Measurements from ENCODE around the gene MSS51. TPM values are rescaled to one million over a fixed set of nuclear protein-coding genes. Genes with fewer than 3 reads are reported as not detected.
"Not testable (repeated sequence)": the region's sequence is repeated elsewhere in the genome, so short reads cannot be mapped to it uniquely, and the experiment has no call there.

MSS51 gene
- polyA plus RNA-seq, 1 experiment, result 1.3 TPM

- CTCF ChIA-PET, result interaction anchor here (0.6 kb wide), 1 partner anchor 9 kb away, joined by 3 read pairs; no protein-coding TSS in a partner anchor
- Histone ChIP-seq H3K4me3 (ENCODE audit: low read depth, low read length) (no peak overlapping the region), H3K27me3 (ENCODE audit: control insufficient read depth, insufficient read depth, low read length) (no peaks in the 10 kb centered on the region), H3K36me3 (ENCODE audit: control insufficient read depth, insufficient read depth, low read length) (no peaks in the 10 kb centered on the region)
- TF ChIP-seq CTCF (IDR thresholded peaks at IDR 0.05; ENCODE audit: insufficient read depth, low read depth, low read length), result no peak
- DNase-seq (ENCODE audit: low read depth), result no peak
- POLR2A ChIA-PET, result no interaction called here
Measured at GRCh38 chr10:73404690-73405089, 28.7 kb downstream of the MSS51 start.

GRCh38 chr10:73401636-73402035 lies 31.7 kb downstream of the MSS51 start:
- no peak for TF ChIP-seq CTCF (IDR thresholded peaks at IDR 0.05; ENCODE audit: insufficient read depth, low read depth, low read length)
- CTCF ChIA-PET, result no interaction called here
- 0 out of 2 replicates have a peak, but pooled peaks cover 4% of the 10 kb centered on the region for H3K36me3 ChIP-seq (ENCODE audit: control insufficient read depth, insufficient read depth, low read length)
- no peak overlapping the region for H3K4me3 ChIP-seq (ENCODE audit: low read depth, low read length)
- no peaks in the 10 kb centered on the region for H3K27me3 ChIP-seq (ENCODE audit: control insufficient read depth, insufficient read depth, low read length)
- no peak for DNase-seq (ENCODE audit: low read depth)
- POLR2A ChIA-PET, result no interaction called here

GRCh38 chr10:73399063-73399462 lies 34.3 kb downstream of the MSS51 start:
- Histone ChIP-seq H3K27me3 (ENCODE audit: control insufficient read depth, insufficient read depth, low read length) (no peaks in the 10 kb centered on the region), H3K4me3 (ENCODE audit: low read depth, low read length) (no peak overlapping the region), H3K36me3 (ENCODE audit: control insufficient read depth, insufficient read depth, low read length) (peaks cover 5% of the 10 kb centered on the region; the same call in 1 of the 2 replicates)
- TF ChIP-seq CTCF (IDR thresholded peaks at IDR 0.05; ENCODE audit: insufficient read depth, low read depth, low read length), result no peak
- ChIA-PET POLR2A (no interaction called here), CTCF (no interaction called here)
- DNase-seq (ENCODE audit: low read depth), result no peak

- DNase-seq (ENCODE audit: low read depth), result no peak
- ChIA-PET CTCF (no interaction called here), POLR2A (no interaction called here)
- TF ChIP-seq CTCF (IDR thresholded peaks at IDR 0.05; ENCODE audit: insufficient read depth, low read depth, low read length), result 0 out of 2 replicates have a peak, but pooled peaks have one; percentile 7
- no peaks in the 10 kb centered on the region for H3K27me3 ChIP-seq (ENCODE audit: control insufficient read depth, insufficient read depth, low read length)
- H3K4me3 ChIP-seq (ENCODE audit: low read depth, low read length), result no peak overlapping the region
- peaks cover 5% of the 10 kb centered on the region; the same call in 1 of the 2 replicates for H3K36me3 ChIP-seq (ENCODE audit: control insufficient read depth, insufficient read depth, low read length)
Measured at GRCh38 chr10:73398024-73398423, 35.3 kb downstream of the MSS51 start.

- CTCF ChIA-PET; H3K36me3 ChIP-seq (ENCODE audit: control insufficient read depth, insufficient read depth, low read length); POLR2A ChIA-PET; H3K27me3 ChIP-seq (ENCODE audit: control insufficient read depth, insufficient read depth, low read length); DNase-seq (ENCODE audit: low read depth); H3K4me3 ChIP-seq (ENCODE audit: low read depth, low read length): not testable (repeated sequence)
Measured at GRCh38 chr10:73394325-73394724, 39.0 kb downstream of the MSS51 start.

- POLR2A ChIA-PET, result no interaction called here
- no peak for TF ChIP-seq CTCF (IDR thresholded peaks at IDR 0.05; ENCODE audit: insufficient read depth, low read depth, low read length)
- DNase-seq (ENCODE audit: low read depth), result no peak
- no peak overlapping the region for H3K4me3 ChIP-seq (ENCODE audit: low read depth, low read length)
- peaks cover 10% of the 10 kb centered on the region for H3K36me3 ChIP-seq (ENCODE audit: control insufficient read depth, insufficient read depth, low read length)
- H3K27me3 ChIP-seq (ENCODE audit: control insufficient read depth, insufficient read depth, low read length), result no peaks in the 10 kb centered on the region
- CTCF ChIA-PET, result interaction anchor here (1.6 kb wide), 1 partner anchor 25 kb away, joined by 3 read pairs; no protein-coding TSS in a partner anchor
Measured at GRCh38 chr10:73388228-73388627, 45.1 kb downstream of the MSS51 start.
